CD4-positive, alpha-beta T cell treated with Interleukin-17A for 1 hour (primary cell): Measurements from ENCODE around the gene CMTM8.

ENCODE experiments used
- DNase-seq: peaks from one replicate; pipeline ENCODE4 v3.0.0-alpha.2; 2020

CMTM8 gene

GRCh38 chr3:32236377-32236776, 2.1 kb upstream of the CMTM8 start:
- DNase-seq, result no peak

GRCh38 chr3:32237670-32238452, 619 bp upstream of the CMTM8 start:
- no peak for DNase-seq

DNA sequence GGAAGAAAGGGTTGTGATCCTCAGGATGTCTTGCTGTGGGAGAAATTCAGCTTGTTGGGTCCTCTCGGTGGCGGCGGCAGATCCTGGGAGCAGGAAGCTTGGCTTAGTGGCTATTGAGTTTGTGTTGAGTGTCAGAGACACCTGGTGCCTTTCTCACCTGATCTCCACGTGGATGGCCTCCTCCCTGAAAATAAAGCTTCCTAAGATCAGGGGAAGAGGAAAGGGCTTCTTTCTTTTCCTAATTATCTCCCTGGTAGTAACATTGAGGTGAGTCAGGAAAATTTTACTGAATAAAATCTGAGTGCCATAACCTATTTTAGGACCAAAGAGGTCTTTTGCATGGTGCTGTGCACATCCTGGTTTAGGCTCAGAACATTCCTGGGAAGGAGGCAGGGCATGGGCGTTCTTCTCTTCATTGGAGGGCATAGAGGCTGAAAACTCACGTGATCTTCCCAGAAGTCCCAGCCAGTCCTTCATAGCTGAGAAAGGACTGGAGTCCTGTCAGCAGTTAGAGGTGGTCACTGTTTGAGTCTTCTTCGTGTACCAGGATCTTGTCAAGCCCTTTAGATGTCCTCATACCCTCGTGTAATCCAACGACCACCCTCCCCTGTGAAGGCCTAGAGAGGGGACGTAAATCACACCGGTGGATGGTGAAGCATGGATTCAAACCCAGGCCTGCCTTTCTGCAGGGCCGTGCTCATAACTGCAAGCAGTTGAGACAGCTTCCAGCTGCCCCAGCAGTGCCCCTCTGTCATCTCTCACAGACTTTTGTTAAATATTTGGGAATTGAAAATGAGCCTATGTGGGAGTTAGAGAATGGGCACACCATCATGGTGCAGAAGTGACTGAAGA, 1.1 kb downstream of the CMTM8 start:
- DNase-seq, result no peak

- peak; percentile 66 for DNase-seq
Observed at GRCh38 chr3:32240159-32240545, 1.7 kb downstream of the CMTM8 start.

DNA sequence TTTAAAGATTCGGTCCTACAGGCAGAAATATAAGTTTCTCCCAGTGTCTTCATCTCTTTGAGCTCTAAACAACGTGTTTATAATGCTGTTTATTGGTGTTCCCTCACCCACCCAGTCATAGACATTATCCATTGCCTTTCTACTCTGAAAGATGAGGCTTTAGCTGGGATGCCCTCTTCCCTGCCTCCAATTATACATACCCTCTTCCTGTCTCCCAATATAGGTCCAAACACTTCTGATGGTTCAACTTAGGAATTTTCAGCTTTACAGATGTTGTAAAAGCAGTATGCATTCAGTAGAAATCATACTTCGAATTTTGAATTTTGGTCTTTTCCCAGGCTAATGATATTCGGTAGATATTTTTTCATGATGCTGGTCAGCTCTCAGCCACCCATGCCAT, 2.6 kb downstream of the CMTM8 start:
- DNase-seq, result no peak

DNA sequence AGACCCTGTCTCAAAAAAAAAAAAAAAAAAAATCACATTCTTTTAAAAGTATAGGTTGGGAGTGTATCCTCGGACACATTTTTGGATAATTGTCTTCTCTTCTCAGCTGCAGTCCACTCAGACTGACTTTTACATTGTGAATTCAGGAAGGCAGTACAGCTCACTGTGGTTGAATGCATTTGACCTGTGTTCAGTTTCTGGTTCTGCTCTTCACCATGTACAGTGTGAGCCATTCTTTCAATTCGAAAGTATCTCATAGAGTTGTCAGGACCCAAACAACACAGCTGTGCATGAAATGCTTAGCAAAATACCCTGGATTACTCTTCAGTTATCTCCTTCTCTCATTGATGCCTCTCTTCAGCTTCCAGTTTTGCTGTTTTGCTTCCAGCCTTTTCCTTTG, 5.0 kb downstream of the CMTM8 start:
- no peak for DNase-seq

- DNase-seq, result peak; percentile 15
Observed at GRCh38 chr3:32245200-32245599, 6.7 kb downstream of the CMTM8 start.

DNA sequence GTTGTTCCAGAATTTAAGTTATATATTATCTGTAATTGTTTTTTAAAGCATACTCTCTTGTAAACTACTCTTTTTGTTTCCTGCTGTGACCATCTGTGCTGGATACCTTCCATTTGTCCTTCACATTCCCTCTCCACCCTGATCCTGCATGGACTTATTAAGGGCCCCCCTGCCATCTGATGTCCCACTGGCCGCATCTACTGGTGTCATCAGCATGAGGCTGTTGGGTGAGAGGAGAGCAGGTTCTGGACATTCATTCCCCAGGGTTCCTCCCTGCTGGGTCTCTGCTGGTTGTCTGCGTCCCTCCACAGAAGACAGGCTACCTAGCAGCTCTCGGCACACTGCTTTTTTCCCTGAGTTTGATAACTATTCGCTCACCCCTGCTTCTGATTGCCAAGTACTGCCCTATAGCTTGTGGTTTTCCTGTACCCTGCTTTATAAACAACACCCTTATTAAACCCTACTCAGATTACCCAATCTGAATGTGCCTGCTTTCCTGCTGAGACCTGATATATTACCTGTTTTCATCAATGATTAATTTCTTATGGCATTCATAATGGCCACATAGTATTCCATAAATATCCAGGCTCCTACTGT, 7.7 kb downstream of the CMTM8 start:
- DNase-seq, result no peak

DNA sequence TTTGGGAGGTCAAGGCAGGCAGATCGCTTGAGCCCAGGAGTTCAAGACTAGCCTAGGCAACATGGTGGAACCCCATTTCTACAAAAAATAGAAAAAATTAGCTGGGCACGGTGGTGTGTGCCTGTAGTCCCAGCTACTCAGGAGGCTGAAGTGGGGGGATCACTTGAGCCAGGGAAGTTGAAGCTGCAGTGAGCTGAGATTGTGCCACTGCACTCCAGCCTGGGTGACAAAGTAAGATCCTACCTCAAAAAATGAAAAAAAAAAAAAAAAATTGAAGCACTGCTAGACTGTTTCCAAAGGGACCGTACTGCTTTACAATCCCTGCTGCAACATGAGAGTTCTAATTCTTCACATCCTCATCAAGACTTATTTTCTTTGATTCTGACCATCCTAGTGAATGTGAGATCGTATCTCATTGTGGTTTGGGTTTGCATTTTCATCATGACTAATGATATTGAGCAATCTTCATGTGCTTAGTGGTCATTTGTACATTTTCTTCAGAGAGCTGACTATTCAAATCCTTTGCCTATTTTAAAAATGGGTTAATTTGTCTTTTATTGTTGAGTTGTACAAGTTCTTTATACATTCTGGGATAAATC, 10.8 kb downstream of the CMTM8 start:
- DNase-seq, result no peak

- DNase-seq, result no peak
Observed at GRCh38 chr3:32254268-32254667, 15.8 kb downstream of the CMTM8 start.

DNA sequence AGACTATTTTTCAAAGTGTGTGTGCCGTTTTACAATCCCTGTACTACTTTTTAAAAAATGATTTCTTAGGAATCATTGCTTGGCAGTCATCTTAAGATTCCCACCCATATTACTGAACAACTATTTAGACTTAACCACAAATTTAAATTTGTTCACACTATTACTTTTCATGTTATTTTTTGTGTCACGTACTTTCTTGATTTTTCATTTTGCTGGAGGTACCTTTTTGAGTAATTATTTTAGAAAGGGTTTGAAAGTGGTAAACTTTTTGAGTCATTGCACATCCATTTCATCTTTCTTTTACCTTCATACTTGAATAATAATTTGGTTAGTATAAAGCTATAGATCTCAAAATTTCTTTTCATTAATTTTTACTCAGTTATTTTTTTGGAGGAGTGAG, 16.9 kb downstream of the CMTM8 start:
- no peak for DNase-seq

DNA sequence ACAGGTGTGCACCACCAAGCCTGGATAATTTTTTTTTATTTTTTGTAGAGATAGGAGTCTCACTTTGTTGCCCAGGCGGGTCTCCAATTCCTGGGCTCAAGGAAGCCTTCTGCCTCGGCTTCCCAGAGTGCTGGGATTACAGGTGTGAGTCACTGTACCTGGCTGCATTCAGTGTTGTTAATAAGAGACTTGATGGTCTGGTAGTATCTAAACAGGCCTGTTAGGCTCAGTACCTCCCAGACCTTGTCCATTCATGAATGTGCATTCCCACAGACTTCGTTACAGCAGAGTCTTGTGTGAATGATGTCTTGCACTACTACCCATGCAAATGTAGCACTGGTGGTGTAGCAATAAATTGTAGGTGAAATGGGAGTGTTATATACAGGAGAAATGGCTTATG, 17.7 kb downstream of the CMTM8 start:
- no peak for DNase-seq

DNA sequence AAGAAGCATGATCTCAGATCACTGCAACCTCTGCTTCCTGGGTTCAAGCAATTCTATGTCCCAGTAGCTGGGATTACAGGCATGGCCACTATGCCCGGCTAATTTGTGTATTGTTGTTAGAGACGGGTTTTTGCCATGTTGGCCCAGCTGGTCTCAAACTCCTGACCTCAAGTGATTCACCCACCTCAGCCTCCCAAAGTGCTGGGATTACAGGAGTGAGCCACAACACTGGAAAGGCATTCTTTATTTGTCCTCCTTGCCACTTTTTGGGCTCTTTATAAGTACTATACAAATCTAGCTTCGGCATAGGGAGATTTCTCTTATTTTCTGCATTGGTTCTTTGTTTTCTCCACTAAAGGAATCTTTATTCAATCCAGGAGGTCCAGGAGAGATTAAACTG, 18.6 kb downstream of the CMTM8 start:
- no peak for DNase-seq

DNA sequence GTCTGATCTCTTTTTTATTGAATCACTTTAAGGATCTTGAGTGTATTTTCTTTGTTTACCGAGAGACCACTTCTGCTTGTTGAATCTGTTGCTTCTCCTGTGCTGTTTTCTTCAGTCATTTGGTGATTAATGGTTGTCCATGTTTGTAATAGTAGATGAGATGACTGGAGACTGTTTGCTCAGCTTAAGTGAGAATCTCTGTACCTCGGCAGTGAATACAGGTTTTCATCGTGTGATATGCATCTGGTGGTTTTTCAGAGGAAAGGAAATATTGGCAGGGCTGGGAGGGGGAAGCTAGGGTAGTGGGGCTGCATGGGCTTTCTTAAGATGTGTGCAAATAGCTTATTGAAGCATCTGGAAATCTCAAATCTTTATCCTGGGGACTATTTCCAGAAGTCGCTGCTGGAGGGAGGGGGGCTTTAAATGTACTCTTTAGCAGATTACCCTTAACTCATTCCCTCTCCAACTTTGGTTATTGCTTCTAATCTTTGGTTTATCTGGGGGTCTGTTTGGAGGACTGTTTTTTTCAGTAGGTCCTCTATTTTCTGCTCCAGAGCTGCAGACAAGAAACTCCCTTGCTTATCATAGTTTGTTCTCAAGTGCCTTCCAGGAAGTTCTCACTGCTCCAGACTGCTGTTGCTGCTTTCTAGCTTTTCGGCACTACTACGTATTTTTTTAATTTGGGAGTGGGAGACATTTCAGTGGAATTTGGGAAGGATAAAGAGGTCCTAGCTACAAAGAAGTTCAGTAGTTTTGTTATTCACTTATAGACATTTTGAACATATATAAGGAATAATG, 19.4 kb downstream of the CMTM8 start:
- DNase-seq, result no peak

- no peak for DNase-seq
Observed at GRCh38 chr3:32258869-32259268, 20.4 kb downstream of the CMTM8 start.

- no peak for DNase-seq
Observed at GRCh38 chr3:32261545-32261944, 23.1 kb downstream of the CMTM8 start.

DNA sequence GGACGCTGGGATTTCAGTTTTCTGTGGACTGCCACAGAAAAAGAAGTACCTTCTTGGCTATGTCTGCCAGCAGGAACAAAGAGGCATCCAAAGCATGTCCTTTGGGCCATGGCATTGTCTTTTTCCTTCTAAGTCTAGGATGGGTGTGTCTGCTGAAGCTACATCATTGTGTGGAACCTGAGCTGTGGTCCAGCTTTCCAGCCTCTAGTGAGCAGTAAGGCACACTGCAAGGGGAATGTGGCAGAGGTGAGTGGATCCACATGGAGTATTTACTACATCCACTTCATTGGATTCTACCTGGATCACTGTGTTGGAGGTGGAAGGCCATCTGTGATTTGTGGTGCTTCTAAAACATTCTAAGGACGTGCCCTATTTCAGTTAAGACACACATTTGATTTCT, 23.7 kb downstream of the CMTM8 start:
- no peak for DNase-seq

DNA sequence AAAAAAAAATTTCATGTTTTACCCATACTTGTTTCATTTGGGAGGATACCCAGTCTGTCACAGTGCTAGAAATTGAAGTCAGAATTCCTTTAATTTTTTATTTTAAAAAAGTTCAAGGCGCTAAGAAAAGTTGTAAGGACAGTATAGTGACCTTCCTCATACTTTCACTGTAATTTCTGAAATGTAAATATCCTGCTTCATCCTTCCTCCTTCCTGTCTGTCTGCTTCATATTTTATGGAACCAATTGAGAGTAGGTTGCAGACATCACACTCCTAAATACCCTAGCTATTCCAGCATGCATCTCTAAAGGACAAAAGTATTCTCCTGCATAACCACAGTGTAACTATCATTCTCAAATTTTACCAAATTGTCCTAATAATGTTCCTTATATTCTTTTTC, 35.8 kb downstream of the CMTM8 start:
- no peak for DNase-seq

DNA sequence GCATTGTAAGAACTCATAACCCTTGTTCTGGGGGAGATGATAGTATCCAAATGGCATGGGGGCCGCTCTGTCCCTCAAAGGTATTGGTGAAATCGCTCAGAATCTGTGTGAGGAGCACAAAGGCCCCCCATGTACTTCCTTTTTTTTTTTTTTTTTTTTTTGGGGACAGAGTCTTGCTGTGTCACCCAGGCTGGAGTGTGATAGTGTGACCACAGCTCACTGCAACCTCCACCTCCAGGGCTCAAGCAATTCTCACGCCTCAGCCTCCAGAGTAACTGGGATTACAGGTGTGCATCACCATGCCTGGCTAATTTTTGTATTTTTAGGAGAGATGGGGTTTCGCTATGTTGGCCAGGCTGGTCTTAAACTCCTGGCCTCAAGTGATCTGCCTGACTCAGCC, 37.0 kb downstream of the CMTM8 start:
- DNase-seq, result no peak

GRCh38 chr3:32276279-32276841, 37.9 kb downstream of the CMTM8 start:
- no peak for DNase-seq

DNA sequence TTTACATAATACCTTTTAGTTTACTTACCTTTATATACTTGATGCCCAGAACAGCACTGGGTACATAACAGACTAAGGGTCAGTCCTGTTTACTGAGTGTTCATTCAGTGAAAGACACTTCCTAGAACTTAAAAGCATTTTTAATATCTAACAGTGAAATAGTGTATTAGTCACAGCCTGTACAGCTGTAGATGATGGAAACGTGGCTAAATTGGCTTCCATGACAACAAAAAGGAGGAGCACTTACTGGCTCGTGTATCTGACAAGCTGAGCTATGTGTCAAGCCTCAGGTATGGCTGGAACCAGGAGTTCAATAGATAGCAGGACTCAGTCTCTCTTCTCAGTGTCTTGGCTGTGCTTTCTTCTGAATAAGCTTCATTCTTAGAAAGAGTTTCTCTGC, 40.2 kb downstream of the CMTM8 start:
- no peak for DNase-seq

DNA sequence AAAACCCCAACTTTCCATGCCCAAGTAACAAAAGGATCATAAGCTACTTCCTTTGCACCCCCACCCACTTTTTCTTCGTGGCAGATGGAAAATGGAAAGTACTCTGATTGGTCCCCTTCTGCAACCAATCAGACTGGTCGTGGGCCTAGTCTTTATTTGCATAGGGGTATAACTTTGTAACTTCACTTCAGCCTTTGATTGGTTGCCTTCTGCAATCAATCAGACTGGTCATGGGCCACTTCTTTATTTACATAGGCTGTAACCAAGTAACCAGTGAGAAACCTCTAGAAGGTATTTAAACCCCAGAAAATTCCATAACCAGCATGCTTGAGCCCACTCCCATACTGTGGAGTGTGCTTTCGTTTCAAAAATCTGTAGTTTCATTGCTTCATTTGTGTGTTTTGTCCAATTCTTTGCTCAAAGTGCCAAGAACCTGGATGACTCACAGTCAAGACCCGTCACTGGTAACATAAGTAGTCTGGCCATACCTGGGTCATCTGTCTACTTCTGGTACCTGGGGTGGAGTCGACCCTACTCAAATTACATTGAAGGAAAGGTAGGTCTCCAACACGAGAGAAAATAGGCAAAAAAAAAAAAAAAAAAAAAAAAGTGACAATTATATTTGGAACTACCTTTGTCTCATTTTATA, 41.9 kb downstream of the CMTM8 start:
- no peak for DNase-seq
